HG02943 (cell line): ENCODE data around the gene NPLOC4.
"Not testable (repeated sequence)": the region's sequence is repeated elsewhere in the genome, so short reads cannot be mapped to it uniquely, and the experiment has no call there.

Source experiments
- ATAC-seq: cut with Tn5 transposase; IDR thresholded peaks from one replicate; pipeline ENCODE4 v1.9.1; 2021; ENCODE audit warnings: mild to moderate bottlenecking, low read depth, moderate library complexity; ENCODE audit not compliant: unreplicated experiment

The NPLOC4 gene

DNA sequence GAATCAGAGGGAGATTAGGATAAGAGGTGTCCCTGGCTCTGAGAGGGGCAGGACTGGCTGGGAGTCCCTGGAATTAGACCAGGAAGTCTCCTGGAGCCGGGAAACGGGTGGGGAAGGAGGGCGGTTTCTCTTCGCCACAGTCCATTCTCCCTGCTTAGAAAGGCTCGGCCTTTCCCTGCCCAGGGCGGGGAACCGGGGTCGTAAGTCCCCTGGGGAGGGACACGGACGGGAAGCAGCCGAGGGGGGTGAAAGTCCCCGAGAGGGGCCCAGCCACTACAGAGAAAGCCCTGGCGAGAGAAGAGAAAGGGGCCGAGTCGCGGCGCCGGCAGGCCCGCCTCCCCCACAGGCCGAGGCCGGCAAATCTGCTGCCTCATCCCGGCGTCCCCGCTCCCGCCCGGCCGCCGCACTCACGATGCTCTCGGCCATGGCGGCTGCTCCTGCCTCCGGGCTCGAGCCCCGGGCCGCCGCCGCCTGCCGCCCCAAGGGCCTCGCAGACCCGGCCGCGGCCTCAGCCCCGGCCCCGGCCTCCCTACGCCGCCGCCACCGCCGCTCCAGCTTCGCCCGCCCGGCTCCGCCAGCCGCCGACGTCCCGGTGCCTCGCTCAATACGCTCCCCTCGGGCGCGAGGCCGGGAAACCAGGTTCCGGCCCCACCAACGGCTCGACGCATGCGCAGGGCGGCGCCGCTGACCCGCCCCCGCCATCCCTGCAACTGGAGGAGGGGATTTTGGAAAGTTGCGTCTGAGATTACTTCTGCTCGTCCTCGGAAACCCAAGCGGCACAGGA, at the start of gene NPLOC4, which contains the start of gene TSPAN10:
NPLOC4 (minus strand) TSS at position 608 of the 784 bp plus-strand sequence; CDS start at position 426, 182 bp downstream.
TSPAN10 (plus strand) TSS at position 692 of the 784 bp plus-strand sequence. CDS start 5,217 bp downstream, outside the sequence.
- ATAC-seq, result peak; percentile 62

- no peak for ATAC-seq
Observed at GRCh38 chr17:81686614-81687013, 49.7 kb upstream of the NPLOC4 start.

GRCh38 chr17:81685108-81685507, 48.2 kb upstream of the NPLOC4 start:
- no peak for ATAC-seq

DNA sequence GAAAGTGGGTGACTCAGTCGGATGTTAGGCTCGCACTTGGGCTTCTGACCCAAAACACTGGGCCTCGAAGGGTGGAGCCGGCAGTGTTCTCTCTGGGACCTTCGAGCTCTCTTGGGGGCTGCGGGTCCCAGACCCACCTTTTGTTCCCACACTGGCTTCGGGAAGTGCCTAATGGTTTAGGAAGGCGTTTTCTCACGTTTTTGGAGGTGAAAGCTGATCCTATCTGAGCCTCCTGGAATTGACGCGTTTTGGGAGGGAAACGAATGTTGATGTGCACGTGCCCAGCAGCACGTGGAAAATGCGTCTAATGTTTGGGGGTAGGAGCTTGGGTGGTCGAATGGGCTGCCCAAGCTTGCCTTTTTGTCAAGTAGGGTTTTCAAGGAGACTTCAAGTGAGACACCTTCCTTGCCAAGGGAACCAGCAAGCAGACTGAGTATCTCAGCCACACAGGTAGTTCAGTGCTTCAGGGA, 47.6 kb upstream of the NPLOC4 start:
- ATAC-seq, result no peak

GRCh38 chr17:81683584-81684441, 46.9 kb upstream of the NPLOC4 start, which contains the start of the genes ARL16 and HGS:
Gene ARL16 (minus strand): TSS chr17:81683797. CDS start chr17:81683753, 44 bp downstream.
Gene HGS (plus strand): TSS chr17:81684011. CDS start chr17:81684067, 56 bp downstream.
- peak; percentile 90 for ATAC-seq

- peak; percentile 2 for ATAC-seq
Observed at GRCh38 chr17:81683208-81683583, 46.3 kb upstream of the NPLOC4 start.

GRCh38 chr17:81682565-81683207, 45.8 kb upstream of the NPLOC4 start:
- ATAC-seq, result no peak

DNA sequence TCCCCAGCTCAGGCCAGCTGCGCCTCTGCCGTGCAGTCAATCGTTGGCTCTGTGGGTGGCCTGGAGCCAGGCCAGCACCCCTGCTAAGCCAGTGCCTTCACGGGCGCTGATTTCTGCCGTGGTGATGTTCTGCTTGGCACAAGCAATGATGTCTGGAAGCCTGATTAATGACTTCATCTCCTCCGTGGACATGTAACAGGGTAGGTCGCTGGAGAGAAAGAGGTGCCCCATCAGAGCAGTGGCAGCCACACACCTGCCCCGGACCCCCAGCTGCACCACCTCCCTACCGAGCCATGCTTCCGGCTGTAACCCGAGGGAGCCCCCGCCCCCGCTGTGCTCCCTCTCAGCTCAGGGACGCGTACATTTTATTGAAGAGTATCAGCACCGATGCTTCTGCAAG, 44.8 kb upstream of the NPLOC4 start:
- ATAC-seq, result no peak

- no peak for ATAC-seq
Observed at GRCh38 chr17:81680150-81680549, 43.2 kb upstream of the NPLOC4 start.

GRCh38 chr17:81676906-81677305, 40.0 kb upstream of the NPLOC4 start:
- ATAC-seq, result no peak

- not testable (repeated sequence) for ATAC-seq
Observed at GRCh38 chr17:81675515-81676221, 38.8 kb upstream of the NPLOC4 start.

GRCh38 chr17:81673561-81674258, 36.8 kb upstream of the NPLOC4 start:
- no peak for ATAC-seq

DNA sequence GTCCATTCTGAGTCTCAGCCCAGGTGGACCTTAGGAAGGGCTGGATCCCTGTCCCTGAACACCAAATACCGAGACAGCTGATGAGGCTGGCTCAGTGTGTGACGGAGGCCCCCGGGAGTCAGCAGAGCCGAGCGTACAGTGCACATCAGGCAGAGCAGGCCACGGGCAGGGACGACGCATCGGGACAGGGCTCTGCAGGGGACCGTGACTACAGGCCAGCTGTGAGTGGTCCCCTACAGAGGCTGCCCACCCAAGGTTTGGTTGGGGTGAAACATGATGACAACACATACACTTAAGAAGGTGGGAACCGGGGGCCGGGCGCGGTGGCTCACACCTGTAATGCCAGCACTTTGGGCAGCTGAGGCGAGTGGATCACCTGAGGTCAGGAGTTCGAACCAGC, 36.0 kb upstream of the NPLOC4 start:
- ATAC-seq, result no peak

DNA sequence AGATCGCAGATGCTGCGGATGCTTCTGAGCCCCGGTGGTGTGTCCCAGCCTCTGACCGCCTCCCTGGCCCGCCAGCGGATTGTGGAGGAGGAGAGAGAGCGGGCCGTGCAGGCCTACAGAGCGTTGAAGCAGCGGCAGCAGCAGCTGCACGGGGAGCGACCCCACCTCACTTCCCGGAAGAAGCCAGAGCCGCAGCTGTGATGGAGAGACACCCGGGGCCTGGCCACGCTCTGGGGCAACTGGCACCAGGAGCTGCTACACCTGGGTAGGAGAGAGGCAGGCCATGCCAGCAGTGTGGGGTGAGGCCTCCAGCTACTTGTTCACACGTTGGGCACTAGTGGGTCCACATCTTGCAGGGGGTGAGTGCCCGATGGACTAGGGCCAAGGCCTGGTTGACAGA, 35.6 kb upstream of the NPLOC4 start:
- ATAC-seq, result no peak

DNA sequence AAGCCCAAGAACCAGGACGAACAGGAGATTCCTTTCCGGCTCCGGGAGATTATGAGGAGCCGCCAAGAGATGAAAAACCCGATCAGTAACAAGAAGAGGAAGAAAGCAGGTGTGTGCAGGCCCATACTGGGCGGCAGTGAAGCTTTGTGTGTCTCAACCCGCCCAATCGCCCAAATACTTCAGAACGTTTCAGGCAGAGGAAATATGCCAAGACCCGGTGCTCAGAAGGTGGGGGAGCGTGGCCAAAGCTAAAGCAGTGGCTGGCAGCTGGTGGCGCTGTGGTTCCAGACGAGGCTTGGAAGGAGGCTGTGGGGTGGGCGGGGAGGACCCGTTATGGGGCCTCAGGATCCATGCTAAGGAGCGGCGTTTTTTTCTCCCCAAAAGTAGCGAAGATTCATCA, 30.8 kb upstream of the NPLOC4 start:
- no peak for ATAC-seq

DNA sequence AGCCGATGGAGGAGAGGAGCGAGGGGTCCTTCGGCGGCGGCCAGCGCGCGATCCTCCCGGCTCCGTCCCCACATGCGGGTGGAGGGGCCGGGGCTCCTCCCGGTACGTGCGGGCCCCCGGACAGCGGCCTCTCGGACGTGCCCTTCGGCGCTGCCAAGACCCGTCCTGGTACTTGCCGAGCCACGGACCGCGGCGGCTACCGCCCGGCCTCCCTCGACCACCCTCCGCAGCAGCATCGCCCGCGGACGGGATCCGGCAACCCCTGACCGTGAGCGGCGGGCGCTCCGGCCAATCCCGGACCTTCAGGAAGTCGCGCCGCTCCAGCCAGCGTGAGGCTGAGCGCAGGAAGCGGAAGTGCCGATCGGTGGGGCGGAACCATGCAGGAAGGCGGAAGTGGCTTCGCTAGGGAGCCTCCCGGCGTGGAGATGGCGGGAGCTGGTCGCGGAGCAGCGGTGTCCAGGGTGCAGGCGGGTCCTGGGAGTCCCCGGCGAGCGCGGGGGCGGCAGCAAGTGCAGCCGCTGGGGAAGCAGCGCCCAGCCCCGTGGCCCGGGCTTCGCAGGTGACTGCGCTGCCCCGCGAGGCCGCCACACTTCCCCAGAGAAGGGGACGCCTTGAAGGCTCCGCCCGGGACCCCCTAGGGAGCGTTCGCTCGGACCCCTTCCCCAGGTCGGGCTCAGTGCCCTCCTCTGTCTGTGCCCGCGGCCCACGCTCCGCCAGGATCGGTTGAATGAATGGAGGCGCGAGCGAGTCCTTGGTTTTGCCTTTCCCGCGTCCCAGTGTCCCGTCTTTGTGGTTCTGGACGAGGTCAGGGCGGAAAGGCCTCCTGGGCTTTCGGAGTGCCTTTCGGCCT, 29.7 kb upstream of the NPLOC4 start, which contains the start of the genes CCDC137 and OXLD1:
CCDC137 (plus strand) TSS at position 396 of the 850 bp plus-strand sequence; CDS start at position 426, 30 bp downstream.
OXLD1 (minus strand) TSS at position 264 of the 850 bp plus-strand sequence; CDS start at position 236, 28 bp downstream.
- ATAC-seq, result peak; percentile 88

DNA sequence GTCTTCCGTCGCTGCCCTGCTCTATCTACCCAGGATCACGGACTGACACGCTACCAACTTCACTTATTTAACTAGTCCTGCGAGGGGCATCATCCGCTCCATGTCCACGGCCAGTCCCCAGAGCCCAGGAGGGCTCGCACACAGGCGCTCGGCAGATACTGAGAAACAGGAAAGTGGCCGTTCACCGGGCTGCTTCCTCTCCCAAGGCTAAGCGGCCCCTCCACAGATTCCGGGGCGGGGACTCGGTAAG, 29.1 kb upstream of the NPLOC4 start:
- ATAC-seq, result no peak
